ENCODE data around the gene USP15.

The USP15 gene

DNA sequence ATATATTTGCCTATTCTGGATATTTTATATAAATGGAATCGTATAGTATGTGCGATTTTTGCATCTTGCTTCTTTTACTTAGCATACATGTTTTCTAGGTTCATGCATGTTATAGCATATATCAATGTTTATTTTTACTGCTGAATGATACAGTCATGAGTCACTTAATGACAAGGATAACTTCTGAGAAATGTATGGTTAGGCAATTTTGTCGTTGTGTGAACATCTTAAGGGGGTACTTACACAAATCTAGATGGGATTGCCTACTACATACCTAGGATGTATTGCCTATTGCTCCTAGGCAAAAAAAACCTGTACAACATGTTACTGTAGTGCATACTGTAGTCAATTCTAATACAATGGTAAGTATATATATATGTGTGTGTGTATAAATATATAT lies 8.8 kb downstream of the USP15 start:
- TF ChIP-seq ZNF692 (tag by site-specific recombination; IDR thresholded peaks at IDR 0.05) (peak; percentile 25; the same call in 1 of the 2 replicates), ZFP69B (tag by site-specific recombination; IDR thresholded peaks at IDR 0.05) (peak; percentile 45; the same call in 1 of the 2 replicates), KLF7 (tag by site-specific recombination; IDR thresholded peaks at IDR 0.05; ENCODE audit: borderline replicate concordance) (no peak), SP7 (tag by site-specific recombination; IDR thresholded peaks at IDR 0.05) (peak; percentile 67)
- H3K4me3 ChIP-seq (ENCODE audit: low read depth, low read length) = no peak overlapping the region
- no peaks in the 10 kb centered on the region for H3K9me3 ChIP-seq (ENCODE audit: control insufficient read depth, insufficient read depth, low read depth, low read length)
- no peak overlapping the region for H3K27ac ChIP-seq (ENCODE audit: extremely low read depth, low read depth, low read length)
- H3K4me1 ChIP-seq (ENCODE audit: control insufficient read depth, insufficient read depth, low read length) = peaks cover 33% of the 10 kb centered on the region
- H3K36me3 ChIP-seq (ENCODE audit: control insufficient read depth in 2 of 2, insufficient read depth in 1 of 2, low read length in 2 of 2) = no peaks in the 10 kb centered on the region
- CTCF ChIA-PET = no interaction called here
- POLR2A ChIA-PET = no interaction called here

DNA sequence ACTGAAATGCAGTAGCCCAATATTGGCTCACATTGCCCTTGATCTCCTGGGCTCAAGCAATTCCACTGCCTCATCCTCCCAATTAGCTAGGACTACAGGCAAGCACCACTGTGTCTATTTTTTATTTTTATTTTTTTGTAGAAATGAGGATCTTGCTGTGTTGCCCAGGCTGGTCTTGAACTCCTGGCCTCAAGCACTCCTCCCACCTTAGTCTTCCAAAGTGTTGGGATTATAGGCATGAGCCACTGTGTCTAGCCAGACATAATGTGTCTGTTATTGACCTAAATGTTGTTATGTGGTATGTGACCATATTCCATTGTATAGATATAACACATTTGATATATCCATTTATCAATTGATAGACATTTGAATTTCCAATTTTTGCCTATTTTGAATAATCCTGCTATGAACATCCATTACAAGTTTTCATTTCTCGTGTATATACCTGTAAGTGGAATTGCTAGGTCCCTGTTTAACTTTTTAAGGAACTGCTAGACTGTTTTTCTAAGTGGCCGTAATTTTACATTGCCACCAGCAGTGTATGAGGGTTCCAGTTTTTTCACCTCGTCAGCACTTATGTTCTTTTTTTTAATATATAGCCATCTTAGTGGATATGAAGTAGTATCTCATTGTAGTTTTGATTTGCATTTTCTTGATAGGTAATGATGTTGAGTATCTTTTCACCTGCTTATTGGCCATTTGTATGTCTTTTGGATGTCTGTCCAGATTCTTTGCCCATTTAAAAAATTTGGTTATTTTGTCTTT lies 9.4 kb downstream of the USP15 start:
- TF ChIP-seq GLIS1 (tag by site-specific recombination; IDR thresholded peaks at IDR 0.05) (no peak), ZNF791 (tag by site-specific recombination; IDR thresholded peaks at IDR 0.05) (no peak), ZNF292 (tag by site-specific recombination; IDR thresholded peaks at IDR 0.05; ENCODE audit: borderline replicate concordance, low read depth) (no peak), ZNF792 (tag by site-specific recombination; IDR thresholded peaks at IDR 0.05) (no peak), ZNF610 (tag by site-specific recombination; IDR thresholded peaks at IDR 0.05; ENCODE audit: borderline replicate concordance) (no peak), MYNN (tag by site-specific recombination; IDR thresholded peaks at IDR 0.05; ENCODE audit: borderline replicate concordance) (no peak), ZNF184 (tag by site-specific recombination; IDR thresholded peaks at IDR 0.05) (no peak), ZNF350 (tag by site-specific recombination; IDR thresholded peaks at IDR 0.05) (no peak), ZNF639 (tag by site-specific recombination; IDR thresholded peaks at IDR 0.05) (no peak), TSHZ1 (tag by site-specific recombination; IDR thresholded peaks at IDR 0.05; ENCODE audit: borderline replicate concordance) (no peak), KLF16 (tag by site-specific recombination; IDR thresholded peaks at IDR 0.05) (no peak), ZNF624 (tag by site-specific recombination; IDR thresholded peaks at IDR 0.05) (no peak)
- TF ChIP-seq, protein P1, sequence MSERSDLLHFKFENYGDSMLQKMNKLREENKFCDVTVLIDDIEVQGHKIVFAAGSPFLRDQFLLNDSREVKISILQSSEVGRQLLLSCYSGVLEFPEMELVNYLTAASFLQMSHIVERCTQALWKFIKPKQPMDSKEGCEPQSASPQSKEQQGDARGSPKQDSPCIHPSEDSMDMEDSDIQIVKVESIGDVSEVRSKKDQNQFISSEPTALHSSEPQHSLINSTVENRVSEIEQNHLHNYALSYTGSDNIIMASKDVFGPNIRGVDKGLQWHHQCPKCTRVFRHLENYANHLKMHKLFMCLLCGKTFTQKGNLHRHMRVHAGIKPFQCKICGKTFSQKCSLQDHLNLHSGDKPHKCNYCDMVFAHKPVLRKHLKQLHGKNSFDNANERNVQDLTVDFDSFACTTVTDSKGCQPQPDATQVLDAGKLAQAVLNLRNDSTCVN (tag by site-specific recombination; optimal IDR thresholded peaks at IDR 0.05) = no peak
- TF ChIP-seq, protein P2, sequence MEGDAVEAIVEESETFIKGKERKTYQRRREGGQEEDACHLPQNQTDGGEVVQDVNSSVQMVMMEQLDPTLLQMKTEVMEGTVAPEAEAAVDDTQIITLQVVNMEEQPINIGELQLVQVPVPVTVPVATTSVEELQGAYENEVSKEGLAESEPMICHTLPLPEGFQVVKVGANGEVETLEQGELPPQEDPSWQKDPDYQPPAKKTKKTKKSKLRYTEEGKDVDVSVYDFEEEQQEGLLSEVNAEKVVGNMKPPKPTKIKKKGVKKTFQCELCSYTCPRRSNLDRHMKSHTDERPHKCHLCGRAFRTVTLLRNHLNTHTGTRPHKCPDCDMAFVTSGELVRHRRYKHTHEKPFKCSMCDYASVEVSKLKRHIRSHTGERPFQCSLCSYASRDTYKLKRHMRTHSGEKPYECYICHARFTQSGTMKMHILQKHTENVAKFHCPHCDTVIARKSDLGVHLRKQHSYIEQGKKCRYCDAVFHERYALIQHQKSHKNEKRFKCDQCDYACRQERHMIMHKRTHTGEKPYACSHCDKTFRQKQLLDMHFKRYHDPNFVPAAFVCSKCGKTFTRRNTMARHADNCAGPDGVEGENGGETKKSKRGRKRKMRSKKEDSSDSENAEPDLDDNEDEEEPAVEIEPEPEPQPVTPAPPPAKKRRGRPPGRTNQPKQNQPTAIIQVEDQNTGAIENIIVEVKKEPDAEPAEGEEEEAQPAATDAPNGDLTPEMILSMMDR (tag by site-specific recombination; IDR thresholded peaks at IDR 0.05) = no peak
- TF ChIP-seq, protein P3, sequence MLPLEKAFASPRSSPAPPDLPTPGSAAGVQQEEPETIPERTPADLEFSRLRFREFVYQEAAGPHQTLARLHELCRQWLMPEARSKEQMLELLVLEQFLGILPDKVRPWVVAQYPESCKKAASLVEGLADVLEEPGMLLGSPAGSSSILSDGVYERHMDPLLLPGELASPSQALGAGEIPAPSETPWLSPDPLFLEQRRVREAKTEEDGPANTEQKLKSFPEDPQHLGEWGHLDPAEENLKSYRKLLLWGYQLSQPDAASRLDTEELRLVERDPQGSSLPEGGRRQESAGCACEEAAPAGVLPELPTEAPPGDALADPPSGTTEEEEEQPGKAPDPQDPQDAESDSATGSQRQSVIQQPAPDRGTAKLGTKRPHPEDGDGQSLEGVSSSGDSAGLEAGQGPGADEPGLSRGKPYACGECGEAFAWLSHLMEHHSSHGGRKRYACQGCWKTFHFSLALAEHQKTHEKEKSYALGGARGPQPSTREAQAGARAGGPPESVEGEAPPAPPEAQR (tag by site-specific recombination; IDR thresholded peaks at IDR 0.05) = no peak
- no peak overlapping the region for H3K27ac ChIP-seq (ENCODE audit: extremely low read depth, low read depth, low read length)
- peaks cover 40% of the 10 kb centered on the region for H3K4me1 ChIP-seq (ENCODE audit: control insufficient read depth, insufficient read depth, low read length)
- no peaks in the 10 kb centered on the region for H3K9me3 ChIP-seq (ENCODE audit: control insufficient read depth, insufficient read depth, low read depth, low read length)
- no peaks in the 10 kb centered on the region for H3K36me3 ChIP-seq (ENCODE audit: control insufficient read depth in 2 of 2, insufficient read depth in 1 of 2, low read length in 2 of 2)
- no peak overlapping the region for H3K4me3 ChIP-seq (ENCODE audit: low read depth, low read length)
- CTCF ChIA-PET = no interaction called here
- POLR2A ChIA-PET = no interaction called here
